ENCODE data around the gene GSK3A.
"Not testable (repeated sequence)": the region's sequence is repeated elsewhere in the genome, so short reads cannot be mapped to it uniquely, and the experiment has no call there.

Gene GSK3A

DNA sequence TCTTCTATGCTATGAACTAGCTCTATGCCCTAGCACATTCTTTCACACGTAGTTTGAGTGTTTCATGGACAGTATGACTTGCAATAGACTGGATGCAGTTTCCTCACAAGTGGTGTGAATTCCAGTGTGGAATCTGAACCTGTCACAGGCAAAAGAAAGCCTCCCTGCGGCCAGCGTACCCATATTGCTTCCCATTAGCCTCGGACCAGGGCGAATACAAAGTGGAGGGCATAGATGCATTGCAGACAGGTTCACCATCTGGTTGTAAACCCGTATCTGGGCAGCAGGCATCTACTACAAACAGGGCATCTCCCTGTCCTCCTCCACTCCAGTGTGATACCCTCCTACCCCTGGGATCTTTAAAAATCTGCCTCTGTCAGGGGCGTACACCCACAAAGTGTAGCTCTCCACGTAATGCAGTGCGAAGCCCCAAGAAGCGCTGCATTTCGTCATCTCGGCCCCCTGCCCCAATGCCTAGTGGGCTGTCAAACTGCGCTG lies 25.3 kb upstream of the GSK3A start:
- DNase-seq = peak; percentile 63

DNA sequence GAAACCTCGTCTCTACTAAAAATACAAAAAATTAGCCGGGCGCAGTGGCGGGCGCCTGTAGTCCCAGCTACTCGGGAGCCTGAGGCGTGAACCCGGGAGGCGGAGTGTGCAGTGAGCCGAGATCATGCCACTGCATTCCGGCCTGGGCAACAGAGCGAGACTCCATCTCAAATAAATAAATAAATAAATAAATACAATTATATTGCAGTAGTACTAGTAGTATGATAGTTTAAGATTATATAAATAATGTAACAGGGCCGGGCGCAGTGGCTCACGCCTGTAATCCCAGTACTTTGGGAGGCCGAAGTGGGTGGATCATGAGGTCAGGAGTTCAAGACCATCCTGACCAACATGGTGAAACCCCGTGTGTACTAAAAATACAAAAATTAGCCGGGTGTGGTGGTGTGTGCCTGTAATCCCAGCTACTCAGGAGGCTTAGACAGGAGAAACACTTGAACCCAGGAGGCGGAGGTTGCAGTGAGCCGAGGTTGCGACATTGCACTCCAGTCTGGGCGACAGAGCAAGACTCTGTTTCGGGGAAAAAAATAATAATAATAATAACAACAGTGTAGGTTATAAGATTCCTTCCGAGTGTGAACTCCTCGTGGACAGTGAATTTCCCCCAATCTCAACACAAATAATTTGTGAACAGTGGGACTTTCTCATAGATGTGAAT lies 24.7 kb upstream of the GSK3A start:
- DNase-seq = not testable (repeated sequence)

DNA sequence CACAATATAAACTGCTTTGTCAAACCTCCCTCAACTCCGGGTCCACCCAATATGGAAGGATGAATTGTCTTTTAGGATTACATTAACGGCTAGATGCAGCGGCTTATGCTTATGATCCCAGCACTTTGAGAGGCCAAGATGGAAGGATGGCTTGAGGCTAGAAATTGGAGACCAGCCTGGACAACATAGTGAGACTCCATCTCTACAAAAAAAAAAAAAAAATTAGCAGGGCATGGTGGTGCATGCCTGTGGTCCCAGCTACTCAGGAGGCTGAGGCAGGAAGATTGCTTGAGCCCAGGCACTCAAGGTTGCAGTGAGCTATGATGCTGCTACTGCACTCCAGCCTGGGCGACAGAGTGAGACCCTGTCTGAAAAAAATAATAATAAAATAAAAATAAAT lies 23.7 kb upstream of the GSK3A start:
- not testable (repeated sequence) for DNase-seq

DNA sequence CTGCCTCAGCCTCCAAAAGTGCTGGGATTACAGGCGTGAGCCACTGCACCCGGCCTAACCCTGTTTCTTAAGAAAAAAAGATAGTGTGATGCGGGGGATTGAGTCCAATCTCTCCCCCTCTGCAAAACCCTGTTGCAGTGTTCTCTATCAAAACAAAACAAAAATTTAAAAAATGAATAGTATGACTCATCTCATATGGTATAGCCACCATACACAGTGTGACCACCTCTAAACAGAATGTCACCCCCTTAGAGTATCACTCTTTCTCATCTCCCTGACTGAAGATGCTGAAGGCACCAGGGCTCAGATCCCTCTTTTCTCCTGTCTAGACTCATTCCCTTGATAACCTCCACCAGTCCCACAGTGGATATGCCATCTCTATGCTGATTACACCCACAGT lies 19.4 kb upstream of the GSK3A start:
- DNase-seq = no peak

DNA sequence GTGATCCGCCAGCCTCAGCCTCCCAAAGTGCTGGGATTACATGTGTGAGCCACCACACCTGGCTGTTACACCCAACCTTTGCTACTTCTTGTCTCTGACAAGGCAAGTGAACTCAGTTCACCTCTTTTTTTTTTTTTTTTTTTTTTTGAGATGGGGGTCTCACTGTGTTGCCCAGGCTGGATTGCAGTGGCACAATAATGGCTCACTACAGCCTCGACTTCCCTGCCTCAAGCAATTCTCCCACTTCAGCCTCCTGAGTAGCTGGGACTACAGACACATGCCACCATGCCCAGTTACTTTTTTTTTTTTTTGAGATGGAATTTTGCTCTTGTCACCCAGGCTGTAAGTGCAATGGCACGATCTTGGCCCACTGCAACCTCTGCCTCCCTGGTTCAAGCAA lies 15.4 kb upstream of the GSK3A start:
- not testable (repeated sequence) for DNase-seq

DNA sequence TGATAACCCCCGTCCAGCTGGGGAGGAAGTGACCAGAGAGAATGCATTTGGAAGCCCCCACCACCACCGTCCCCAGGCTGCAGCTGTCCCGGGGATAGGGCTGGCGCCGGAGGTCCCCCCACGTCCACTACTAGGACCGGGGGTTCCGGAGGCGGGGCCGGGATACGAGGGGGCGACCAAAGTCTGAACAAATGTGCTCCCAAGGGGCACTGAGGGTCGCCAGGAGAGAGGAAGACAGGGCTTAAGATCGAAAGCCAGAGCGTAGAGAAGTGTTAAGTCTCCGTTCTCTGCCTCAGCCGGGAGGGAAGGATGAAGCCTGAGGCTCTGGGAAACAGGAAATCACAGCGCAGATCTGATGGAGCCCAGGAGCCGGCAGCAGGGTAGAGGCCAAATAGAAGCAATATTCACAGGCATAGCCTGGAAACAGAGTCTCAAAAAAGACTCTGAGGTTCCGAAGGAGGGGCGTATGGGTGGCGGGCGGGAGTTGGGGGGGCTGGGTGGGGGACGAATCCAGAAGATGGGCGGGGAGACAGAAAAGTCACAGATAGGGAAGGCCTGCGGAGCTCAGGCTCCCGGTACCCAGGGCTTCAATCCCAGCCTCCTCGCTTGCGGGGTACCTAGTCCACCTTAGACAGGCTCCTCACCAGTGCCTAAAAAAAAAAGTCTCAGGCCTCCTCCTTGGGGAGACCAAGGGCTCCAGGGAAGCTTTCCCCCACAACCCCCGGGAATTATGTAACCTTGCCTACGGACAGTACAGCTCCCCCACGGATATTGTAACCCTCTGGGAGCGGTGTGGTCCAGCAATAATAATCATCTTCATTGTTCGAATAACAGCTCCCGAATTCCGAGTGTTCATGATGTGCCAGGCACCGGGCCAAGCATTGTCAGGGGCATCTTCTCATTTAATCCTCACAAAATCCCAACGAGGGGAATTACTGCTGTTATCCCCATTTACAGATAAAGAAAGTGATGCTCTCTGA lies 13.7 kb upstream of the GSK3A start:
- DNase-seq = peak; percentile 81

DNA sequence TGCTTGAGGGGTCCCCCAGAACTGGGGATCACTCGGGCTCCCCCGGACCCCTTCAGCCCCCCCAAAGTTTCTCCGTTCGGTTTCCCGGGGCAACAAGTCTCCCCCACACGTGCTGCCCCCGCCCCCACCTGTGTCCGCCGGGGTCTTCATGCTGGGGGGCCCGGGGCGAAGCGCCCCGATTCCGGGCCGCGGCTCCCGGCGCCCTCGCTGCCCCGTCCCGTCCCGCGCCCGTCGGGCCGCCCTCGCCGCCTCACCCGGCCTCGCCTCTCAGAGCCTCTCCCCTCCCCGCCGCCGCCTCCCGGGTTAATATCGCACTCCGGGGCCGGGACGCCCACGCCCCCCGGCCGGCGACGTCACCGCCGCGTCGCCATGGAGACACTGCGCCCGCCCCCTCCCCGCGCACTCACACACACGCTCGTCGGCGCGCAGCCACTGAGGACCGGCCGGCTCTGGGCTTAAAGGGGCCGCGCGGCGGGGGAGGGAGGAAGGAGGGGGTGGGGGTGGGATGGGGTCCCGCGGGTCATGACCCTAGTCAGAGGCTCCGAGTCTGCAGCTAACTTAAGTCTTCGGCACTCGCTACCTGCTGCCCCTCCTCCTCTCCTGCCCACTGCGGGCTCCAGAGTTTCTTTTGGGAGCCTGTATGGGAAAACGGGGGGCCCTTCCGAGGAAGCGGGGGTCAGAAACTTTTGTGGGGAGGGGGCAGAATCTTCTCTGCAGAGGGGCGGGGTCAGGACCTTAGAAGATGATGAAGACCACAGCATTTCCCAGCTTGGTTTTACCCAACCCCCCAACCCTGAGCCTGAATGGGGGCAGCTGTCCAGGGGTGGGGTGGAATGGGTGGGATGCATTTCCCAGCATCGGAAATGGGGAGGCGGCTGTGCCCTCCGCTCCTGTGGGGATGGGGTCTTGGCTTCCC lies 12.7 kb upstream of the GSK3A start, which contains the start of gene ERF:
Gene ERF, minus strand, starts transcription at position 279 of the 916 bp plus-strand sequence. Its CDS starts 129 bp downstream, at position 150.
- DNase-seq = peak; percentile 94

DNA sequence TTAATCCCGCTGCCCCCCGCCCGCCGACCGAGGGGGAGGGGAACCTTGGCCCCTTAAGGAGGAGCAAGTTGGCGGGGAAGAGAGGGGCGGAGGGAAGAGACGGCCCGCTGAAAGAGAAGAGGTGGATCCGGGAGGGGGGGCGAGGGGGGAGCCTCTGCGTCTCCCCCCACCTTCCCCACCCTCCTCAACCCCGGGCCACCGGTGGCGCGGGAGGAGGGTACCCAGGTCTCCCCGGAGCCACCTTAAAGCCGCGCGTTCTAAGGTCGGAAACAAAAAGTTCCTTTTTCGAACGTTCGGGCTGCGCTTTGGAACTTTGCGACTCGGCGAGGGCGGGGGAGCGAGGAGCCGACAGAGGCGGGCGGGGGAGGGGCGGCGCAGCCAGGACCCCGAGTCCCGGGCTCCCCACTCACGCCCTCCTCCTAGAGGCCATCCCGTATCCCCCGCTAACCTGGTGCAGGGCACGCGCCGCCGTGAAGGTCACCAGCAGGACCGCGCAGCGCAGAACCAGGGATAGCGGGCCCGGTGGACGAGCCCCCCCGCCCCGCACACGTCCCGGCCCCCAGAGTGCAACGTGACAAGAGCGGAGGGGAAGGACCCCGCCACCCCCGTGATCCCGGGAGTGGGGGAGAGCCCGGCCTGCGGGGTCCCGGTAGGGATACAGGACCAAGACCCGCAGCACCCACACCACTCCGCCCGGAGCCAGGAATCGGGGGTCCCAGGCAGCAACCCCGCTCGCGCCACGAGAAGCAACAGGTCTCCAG lies 11.9 kb upstream of the GSK3A start:
- peak; percentile 91 for DNase-seq

DNA sequence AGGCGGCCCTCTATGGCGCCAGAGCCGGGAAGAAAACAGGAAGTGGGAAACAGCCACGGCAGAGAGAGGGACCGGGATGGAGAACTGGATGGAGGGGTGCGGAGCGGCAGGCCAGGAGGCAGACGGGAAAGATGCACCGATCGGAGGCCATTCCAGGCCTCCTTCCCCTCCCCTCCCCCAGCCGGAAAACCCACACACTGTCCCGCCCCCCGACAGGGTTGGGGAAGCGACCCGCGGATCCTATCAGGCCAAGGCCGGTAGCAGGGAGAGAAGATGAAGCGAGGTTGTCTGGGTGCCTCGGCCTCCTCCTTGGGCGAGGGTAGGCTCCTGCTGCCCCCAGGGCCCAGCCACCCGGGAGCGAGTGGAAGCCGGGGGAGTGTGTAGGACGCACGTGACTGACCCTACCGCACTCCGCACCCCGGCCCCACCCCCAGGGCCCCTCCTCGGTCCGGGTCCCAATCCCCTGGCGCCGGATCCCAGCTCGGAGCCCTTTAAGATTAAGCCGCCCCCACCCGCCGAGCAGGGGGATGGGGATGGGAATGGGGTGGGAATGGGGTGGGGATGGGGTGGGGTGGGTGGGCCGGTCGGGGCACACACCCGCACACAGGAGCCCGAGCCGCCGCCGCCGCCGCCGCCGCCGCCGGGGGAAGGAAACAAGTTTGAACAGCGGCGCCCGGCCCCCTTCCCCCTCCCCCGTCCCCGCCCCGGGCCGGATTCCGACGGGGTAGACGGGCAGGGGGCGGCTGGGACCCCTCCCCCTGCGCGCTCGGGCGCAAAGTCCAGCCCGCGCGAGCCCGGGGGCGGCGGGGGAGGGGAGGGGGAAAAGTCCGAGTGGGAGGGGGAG lies 11.1 kb upstream of the GSK3A start:
- peak; percentile 91 for DNase-seq

DNA sequence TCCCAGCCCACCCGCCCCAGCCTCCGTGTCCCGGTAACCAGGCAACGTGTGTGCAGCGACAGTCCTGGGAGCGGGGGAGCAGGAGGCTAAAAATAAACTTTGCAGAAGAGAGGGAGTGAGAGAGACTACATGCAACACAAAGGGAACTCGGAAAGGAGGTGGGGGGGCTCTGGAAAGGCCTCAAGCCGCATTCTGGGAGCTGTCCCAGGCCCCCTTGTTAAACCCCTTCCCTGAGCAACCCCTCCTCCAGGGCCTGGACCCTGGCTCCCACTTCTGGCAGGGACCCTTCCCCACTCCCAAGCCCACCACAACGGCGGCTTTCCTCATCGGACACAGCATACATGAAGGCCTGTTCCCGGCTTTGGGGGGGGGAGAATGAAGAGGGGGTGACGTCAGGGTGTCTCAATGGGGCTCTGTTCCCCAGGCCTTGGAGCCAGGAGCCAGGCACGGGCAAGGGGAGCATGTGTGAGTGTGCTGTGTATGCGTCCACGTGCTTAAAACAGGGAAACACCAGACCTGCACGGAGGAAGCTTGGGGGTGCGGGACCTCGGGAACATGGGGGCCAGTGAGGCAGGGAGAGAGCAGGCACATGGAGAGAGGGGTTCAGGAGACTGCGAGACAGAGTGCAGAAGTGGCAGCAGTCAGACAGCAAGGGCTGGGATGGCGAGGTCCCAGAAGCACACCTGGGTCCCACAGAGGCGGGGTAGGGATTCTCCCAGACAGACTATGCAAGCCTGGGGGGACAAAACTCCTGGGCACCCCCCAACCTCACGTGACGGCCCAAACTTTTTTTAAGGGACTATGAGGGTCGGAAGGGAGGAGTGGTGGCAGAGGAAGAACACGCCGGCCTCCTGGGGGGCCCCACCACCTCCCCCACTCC lies 10.2 kb upstream of the GSK3A start:
- DNase-seq = no peak

DNA sequence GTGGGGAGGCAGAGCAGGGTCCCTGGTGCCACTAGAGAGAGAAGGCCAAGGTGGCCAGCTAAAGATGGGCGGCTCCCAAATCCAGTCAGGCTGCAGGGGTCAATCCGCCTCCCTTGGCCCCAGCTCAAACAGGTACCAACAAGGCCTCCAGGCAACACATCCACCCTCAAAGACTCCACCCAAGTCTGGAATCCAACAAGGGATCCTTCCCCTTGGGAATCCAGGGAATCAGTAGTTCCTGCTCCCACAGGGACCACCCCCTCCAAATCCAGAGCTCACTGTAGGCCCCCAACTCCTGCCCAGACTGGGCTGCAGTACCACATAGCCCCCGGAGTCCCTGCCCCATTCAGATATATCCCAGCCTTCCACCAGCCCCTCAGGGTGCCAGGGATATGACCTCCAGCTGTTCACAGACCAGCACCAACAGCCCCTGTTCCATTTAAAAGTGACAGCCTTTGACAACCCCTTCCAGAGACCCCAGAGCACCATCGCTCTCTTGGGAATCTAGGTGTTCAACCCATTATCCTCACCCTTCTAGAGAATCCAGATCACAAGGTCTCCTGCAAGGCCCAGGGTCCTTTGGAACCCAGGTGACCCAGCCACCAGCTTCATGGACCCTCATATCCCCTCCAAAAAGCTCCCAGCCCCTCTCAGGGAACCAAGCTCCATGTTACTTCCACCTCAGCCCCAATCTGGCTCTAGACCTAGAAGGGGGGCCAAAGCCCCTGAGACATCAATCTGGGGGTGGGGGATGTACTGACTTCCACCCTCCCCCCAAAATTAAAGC lies 9.4 kb upstream of the GSK3A start:
- no peak for DNase-seq

DNA sequence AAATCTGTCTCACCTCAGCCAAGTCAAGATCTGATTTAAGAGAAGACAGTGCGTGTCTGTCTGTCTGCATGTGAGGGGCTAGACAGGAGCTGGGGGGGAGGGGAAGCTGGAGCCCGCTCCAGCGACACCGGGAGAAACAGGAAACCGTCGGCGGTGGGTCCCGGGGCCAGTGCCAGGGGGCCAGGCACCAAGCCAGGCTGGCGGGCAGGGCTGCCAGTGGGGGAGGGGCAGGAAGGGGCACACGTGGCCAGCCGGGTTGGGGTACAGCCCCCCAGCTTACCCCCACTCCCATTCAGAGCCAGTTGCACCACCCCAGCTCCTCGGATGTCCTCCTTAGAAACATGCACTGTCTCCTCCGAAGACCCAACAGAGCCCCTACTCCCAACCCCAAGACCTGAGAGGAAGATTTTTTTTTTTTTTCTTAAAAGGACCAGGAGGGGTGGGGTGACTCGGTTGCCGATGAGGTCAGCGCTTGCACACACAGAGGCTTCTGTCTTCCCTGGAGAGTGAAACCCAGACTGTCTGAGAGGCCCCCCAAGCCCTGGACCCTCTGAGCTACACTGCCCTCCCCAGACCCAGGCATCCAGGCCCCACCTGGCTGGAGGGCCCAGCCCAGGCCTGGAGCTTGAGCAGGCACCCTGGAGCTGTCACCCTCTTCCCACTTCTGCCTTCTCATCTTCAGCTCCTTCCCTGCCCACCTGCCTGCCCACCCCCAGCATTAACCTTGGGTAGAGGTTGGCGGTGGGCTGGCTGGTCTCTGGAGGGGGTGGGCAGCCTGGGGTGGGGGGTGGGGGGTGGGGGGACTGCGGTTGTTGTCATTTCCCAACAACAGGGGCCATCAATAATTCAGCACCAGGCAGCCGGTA lies 8.5 kb upstream of the GSK3A start:
- DNase-seq = no peak

DNA sequence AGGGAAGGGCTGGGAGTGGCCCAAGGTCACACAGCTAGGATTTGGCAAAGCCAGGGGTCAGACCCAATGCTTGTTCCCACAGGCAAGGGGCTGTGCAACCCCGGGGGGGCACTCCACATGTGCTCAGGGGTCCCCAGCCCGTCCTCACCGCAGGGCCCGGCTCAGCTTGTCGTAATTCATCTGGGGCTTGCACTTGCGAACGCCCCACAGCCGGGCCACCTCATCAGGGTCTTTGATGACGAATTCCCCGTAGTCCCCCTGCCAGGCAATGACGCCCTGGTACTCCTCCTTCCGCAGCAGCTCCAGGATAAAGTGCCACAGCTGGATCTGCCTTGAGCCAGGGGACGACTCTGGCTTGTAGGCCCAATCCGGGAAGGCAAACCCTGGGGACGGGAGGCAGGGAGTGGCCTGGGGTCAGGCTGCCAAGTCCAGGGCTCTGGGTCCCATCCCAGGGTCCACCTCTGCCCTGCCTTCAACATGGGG lies 7.8 kb upstream of the GSK3A start:
- DNase-seq = no peak

DNA sequence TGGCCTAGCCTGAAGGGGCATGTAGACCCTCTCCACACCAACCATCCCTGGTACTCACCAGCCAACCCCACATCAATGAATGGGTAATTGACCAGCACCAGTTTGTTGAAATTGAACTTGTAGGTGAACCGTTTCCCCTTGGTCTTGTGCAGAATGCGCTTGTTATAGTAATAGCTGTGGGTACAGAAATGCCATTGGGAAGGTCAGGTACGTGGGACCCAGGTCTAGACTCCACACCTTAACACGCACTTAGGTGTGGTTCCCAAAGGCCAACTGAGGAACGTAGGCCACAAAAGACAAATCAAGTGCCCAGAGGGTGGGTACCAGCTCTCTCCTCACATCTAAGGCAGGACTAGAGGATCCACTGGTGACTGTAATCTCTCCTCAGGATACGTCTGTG lies 7.4 kb upstream of the GSK3A start:
- DNase-seq = no peak

DNA sequence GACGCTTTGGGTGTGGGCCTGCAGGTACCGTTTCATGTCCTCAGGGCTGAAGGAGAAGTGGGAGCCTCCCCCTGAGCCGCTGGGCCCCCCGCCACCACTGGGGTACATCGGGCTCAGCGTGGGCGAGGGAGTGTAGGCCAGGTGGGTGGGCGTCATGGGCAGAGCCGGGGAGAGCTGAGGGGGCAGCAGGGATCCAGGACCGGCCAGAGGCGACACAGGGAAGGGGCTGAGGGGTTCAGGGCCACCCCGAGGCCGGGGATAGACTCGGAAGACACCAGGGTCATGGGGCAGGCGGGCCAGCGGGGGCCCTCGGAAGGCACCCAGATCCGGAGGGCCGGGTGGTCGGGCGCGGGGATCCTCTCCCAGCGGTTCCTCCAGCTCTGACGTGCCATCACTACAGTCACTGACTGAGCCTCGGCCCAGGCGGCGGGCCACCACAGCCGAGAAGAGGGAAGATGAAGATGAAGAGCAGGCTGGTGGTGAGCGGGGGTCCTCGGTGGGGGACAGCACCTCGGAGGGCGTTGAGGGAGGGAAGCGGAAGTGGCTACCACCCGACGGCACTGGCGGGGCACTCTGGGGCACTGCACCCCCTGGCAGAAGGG lies 6.8 kb upstream of the GSK3A start:
- no peak for DNase-seq

DNA sequence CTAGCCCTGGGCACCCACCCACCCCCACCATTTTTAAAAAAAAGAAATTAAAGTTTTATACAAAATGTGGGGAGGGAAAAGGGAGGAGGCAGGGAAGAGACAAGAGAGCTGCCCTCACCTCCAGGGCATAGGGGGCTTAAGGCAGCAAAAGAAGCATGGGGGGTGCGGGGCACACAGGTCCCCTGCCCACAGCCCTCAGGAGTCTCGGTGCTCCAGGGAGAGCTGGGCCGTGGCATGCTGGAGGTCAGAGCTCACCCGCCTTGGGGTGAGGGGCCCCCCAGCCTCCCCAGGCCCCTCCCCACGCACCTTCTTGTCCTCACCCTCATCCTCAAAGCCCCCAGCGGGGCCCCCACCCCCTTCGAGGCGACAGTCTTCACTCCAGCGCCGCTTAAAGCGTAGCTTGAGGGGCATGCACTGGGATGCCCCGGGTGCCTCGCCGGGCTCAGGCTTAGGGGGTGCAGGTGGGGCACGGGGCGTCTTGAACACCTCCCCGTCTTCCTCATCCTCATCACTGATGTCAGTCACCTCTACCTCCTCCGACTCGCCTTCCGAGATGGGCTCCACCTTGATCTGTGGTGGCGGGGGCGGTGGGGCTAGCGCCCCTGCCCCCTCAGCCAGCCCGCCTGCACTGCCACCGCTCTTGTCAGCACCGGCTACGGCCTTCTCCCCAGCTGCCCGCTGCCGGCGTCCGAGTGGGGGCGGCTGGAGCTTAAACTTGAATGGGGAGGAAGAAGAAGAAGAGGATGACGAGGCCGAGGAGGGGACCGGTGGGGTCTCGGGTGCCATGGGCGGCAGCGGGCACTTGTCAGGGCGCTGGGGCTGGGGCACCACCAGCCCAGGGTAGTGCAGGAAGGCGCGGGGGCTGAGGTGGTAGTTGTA lies 6.1 kb upstream of the GSK3A start:
- no peak for DNase-seq
